GM19438 (cell line): ENCODE data around the gene CELSR2.

Experiments
- ATAC-seq: cut with Tn5 transposase; IDR thresholded peaks from one replicate; pipeline ENCODE4 v1.9.1; 2021; ENCODE audit warnings: low read depth; ENCODE audit not compliant: unreplicated experiment

Gene CELSR2

DNA sequence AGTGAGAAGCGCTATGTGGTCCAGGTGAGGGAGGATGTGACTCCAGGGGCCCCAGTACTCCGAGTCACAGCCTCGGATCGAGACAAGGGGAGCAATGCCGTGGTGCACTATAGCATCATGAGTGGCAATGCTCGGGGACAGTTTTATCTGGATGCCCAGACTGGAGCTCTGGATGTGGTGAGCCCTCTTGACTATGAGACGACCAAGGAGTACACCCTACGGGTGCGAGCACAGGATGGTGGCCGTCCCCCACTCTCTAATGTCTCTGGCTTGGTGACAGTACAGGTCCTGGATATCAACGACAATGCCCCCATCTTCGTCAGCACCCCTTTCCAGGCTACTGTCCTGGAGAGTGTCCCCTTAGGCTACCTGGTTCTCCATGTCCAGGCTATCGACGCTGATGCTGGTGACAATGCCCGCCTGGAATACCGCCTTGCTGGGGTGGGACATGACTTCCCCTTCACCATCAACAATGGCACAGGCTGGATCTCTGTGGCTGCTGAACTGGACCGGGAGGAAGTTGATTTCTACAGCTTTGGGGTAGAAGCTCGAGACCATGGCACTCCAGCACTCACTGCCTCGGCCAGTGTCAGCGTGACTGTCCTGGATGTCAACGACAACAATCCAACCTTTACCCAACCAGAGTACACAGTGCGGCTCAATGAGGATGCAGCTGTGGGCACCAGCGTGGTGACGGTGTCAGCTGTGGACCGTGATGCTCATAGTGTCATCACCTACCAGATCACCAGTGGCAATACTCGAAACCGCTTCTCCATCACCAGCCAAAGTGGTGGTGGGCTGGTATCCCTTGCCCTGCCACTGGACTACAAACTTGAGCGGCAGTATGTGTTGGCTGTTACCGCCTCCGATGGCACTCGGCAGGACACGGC lies 2.2 kb downstream of the CELSR2 start:
- no peak for ATAC-seq

GRCh38 chr1:109252167-109252892 lies 3.0 kb downstream of the CELSR2 start:
- no peak for ATAC-seq

GRCh38 chr1:109252893-109253802 lies 3.8 kb downstream of the CELSR2 start:
- ATAC-seq: no peak

DNA sequence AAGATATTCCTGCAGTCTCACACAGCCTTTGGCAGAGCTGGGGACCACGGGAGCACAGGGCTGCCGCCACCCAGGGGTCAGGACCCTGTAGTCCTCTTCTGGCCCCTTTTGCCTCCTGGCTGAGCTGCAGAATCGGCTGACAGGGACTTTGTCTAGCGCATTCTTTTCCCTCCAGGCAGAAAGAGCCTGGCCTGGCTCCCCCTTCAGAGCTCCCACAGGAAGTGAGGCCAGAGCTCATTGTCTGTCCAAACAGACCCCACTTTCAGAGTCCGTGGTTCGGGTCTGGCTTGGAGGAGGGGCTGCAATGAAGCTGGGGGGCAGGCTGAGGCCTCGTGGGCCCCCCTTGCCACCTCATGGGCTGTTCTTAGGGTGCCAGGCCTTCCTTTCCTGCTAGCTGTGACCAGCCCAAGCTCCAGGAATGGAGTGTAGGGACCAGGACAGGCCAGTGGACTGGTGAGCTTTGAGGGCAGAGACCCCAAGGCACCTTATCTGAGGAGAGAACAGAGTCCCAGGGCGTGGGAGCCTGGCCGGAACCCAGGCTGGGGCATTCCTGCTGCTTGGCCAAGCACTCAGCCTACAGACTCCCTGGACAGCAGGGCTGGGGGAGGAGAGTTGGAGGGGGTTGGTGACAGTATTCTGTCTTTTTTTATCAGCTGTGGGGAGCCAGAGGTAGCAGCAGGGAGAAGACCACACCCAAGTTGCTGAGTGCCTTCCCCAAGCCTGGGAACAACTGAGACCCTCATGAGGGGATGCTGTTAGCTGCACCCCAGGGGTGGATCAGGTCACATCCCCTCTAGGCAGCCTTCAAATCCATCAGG lies 4.7 kb downstream of the CELSR2 start:
- ATAC-seq: no peak

DNA sequence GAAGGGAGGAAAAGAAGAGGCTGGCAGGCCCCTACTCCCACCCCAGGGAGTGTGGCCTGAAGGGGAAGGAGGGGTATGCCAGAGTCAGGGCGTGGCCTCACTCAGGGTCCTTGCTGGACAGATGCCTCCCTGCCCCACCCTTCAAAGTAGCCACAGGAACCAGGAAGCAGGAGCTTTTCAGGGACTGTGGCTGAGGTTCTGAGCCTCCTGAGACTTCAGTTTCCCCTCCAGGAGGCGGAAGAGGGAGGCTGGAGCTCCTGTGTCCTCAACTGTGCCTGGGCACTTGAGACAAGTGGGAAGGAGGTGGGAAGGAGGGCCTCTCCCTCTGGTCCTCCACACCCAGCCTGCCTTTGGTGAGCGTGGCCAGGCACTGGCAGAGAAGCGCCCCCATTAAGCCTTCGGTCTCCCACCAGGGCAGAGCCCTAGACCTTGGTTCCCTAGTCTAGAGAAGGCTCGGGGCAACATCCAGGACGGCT lies 5.3 kb downstream of the CELSR2 start:
- ATAC-seq: no peak

GRCh38 chr1:109255097-109255651 lies 5.8 kb downstream of the CELSR2 start:
- no peak for ATAC-seq

DNA sequence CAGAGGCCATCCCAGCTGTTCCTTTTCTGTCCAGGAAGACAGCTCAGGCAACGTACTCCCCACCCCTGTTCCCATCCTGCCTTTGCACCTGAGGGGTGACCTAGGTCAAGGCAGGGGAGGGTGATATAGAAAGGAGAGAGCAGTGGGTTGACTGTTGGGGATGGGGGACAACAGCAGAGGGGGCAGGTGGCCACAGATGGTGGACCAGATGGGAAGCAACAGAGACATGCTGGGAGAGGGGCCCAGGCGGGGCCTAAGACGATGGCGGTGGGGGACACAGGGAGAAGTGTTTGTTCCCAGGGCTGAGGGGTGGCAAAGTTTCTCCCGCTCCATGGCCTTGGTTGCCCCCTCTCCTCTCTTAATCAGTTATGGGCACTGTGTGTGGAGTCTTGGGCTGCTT lies 6.3 kb downstream of the CELSR2 start:
- no peak for ATAC-seq

- no peak for ATAC-seq
Measured at GRCh38 chr1:109256085-109256484, 6.7 kb downstream of the CELSR2 start.

DNA sequence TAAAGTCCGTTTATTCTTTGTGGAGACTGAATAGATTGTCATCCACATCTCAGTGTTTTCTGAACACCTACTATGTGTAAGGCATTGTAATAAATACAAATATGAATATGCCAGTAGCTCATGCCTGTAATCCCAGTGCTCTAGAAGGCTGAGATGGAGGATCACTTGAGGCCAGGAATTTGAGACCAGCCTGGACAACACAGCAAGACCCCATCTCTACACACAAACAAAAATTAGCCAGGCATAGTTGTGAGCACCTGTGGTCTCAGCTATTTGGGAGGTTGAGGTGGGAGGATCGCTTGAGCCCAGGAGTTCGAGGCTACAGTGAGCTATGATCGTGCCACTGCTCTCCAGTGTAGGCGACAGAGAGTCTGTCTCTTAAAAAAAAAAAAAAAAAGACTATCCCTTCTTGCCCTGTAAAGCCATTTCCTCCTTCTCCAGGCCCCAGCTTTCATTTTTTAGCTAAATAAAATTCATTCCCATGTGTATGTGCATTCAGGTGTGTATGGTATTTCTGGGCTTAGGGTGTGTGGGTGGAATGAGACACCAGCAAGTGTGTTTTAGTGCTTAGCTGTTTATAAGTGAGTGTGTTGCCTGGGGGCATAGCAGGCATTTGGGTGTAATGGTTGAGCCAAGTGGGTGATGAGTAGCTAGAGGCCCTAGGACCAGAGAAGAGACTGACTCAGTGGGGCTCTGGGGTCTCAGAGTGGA lies 7.8 kb downstream of the CELSR2 start:
- no peak for ATAC-seq

DNA sequence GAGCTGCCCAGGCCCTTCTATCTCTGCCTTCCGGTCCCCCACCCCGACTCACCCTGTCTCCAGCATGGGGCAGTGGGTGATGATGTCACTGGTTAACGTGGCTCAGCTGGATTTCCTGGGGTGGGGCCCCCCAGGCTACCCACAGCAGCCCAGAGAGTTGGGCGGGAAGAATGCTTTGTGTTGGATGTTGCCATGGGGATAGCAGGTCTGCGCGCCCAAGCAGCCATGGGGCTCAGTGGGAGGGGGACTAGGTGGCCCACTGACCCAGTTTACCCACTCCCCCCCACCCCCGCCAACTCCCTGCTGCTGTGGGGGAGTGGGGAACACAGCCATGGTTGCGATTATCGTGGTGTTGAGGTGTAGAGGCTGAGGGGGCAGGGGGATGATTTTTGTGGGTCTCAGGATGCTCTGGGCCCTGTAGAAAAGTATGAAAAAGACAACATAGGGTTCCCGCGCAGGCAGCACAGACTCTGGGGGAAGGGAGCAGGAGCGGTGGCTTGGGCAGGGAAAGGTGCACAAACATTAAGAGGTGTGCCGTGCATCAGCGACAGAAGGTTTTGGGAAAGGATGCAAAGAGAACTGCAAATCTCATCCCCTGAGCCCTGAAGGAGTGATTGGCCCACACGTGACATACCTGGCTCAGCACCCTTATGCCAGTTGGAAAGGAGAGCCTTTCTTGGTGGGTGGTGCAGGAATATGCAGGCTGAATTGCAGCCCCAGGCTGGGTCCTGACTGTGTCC lies 8.5 kb downstream of the CELSR2 start:
- ATAC-seq: no peak

- no peak for ATAC-seq
Measured at GRCh38 chr1:109258481-109259466, 9.4 kb downstream of the CELSR2 start.

GRCh38 chr1:109259674-109260557 lies 10.6 kb downstream of the CELSR2 start:
- ATAC-seq: no peak

- no peak for ATAC-seq
Measured at GRCh38 chr1:109261006-109261405, 11.7 kb downstream of the CELSR2 start.

GRCh38 chr1:109261578-109261977 lies 12.2 kb downstream of the CELSR2 start:
- no peak for ATAC-seq

DNA sequence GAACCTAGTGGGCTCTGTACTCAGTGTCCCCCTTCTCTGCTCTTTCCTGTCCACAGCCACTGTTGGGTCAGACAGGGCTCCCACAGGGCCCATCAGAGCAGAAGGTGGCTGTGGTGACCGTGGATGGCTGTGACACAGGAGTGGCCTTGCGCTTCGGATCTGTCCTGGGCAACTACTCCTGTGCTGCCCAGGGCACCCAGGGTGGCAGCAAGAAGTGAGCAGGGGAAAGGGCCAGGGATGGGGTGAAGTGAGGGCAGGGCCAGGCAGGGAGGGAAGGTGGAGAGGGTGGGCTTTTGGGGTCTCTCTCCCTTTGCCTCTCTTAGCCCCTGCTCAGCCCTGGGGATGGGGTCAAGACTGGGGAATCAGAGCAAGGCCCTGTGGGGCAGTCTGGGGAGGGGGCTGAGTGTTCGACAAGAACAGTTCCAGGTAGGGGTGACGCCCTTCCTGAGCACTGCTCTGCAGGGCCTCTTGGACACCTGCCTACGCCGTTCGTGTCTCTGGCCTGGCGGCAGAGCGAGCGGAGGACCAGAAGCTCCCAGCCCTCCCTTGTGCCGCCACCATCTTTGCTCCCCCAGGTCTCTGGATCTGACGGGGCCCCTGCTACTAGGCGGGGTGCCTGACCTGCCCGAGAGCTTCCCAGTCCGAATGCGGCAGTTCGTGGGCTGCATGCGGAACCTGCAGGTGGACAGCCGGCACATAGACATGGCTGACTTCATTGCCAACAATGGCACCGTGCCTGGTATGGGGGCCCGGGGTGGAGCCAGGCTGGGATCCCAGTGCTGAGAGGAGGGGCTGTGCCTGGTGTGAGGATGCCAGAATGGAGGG lies 13.1 kb downstream of the CELSR2 start:
- ATAC-seq: no peak
